Stomach (tissue), 4 donors: ENCODE results near the gene MAPRE2.

ENCODE experiments used
- EP300 ChIP-seq: sonication (generic); formaldehyde crosslinking; IDR thresholded peaks from one replicate; pipeline ENCODE4 v1.6.1; 2017; ENCODE audit warnings: antibody characterized with exemption
- POLR2A ChIP-seq, 4 donors: fragments of 450-650 bp; IDR thresholded peaks; one replicate each; pipeline ENCODE4 v1.6.1; 2016; ENCODE audit warnings: antibody characterized with exemption in 4 of 4, control low read depth in 2 of 4, mild to moderate bottlenecking in 1 of 4, moderate library complexity in 1 of 4
- POLR2AphosphoS5 ChIP-seq, 3 donors: sonication (generic); formaldehyde crosslinking; IDR thresholded peaks; one replicate each; pipeline ENCODE4 v1.6.1; 2016; ENCODE audit warnings: antibody characterized with exemption in 3 of 3
- TF ChIP-seq, protein P1 (sequence below), 7 experiments: fragments of 450-650 bp in 4 of 7; fragments of 200-600 bp in 3 of 7; sonication (generic) in 3 of 7; IDR thresholded peaks; one replicate each; pipeline ENCODE4 v1.5.1; 2016 to 2019; ENCODE audit warnings: antibody characterized with exemption in 7 of 7, control low read depth in 2 of 7, mild to moderate bottlenecking in 1 of 7

GRCh38 chr18:35040988-35041814 is at the start of gene MAPRE2:
- TF ChIP-seq, protein P1, sequence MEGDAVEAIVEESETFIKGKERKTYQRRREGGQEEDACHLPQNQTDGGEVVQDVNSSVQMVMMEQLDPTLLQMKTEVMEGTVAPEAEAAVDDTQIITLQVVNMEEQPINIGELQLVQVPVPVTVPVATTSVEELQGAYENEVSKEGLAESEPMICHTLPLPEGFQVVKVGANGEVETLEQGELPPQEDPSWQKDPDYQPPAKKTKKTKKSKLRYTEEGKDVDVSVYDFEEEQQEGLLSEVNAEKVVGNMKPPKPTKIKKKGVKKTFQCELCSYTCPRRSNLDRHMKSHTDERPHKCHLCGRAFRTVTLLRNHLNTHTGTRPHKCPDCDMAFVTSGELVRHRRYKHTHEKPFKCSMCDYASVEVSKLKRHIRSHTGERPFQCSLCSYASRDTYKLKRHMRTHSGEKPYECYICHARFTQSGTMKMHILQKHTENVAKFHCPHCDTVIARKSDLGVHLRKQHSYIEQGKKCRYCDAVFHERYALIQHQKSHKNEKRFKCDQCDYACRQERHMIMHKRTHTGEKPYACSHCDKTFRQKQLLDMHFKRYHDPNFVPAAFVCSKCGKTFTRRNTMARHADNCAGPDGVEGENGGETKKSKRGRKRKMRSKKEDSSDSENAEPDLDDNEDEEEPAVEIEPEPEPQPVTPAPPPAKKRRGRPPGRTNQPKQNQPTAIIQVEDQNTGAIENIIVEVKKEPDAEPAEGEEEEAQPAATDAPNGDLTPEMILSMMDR (IDR thresholded peaks at IDR 0.05) = no peak
- TF ChIP-seq POLR2A (IDR thresholded peaks at IDR 0.05) = peak in 2 of 4 donors; percentile 65 to 89
- no peak for TF ChIP-seq EP300
- TF ChIP-seq POLR2AphosphoS5 (IDR thresholded peaks at IDR 0.05) = peak; percentile 97 to 98 (median 98)
